ENCODE data around the gene B4GALT3. TPM values are rescaled to one million over a fixed set of nuclear protein-coding genes. Genes with fewer than 3 reads are reported as not detected.

Gene B4GALT3
- total RNA-seq: 10 to 100 TPM; 38.2 to 68.7 TPM

DNA sequence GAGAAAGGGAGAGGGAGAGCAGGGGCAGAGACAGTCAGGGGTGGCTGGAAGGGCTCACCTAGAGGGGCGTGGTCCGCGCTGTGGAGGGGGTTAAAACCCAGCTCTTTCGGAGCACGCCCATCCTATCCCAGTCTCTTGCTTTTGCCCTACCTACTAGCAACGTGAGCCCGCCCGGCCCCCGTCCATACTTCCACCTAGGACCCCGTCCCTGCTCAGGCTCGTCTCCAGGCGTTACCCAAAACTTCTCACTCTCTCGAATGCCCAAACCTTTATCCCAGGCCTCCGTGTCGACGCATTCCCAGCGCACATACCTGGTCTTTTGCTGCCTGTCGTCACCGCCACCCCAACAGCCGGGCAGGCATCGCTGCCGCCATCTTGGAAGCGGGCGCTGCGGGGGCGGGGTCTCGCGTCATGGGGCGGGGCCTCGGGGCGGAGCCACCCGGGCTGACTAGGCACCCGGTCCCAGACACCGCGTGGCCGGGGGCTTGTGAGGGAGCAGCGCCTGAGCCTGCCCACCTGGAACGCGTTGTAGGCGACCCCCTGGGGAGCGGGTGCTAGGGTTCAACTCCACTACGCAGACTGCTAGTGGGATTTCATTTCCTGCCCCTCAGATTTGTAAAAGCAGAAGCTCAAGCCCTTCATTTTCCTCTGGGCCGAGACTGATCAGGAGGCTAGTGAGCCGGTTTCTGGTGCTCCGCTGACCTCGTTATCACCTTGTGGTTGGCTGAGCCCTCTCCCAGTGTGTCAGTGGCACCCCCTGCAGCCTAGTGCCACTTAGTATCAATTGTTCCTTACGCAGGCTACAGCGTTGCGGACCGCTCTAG lies at the start of gene B4GALT3:
Gene B4GALT3 (minus strand): TSS at position 396 of the 824 bp plus-strand sequence. CDS start 1,447 bp downstream, outside the sequence.
- WGBS: 3% methylated on average over 28 of the region's 50 CpGs
- DNase-seq (ENCODE audit: low spot score): peak; percentile 84
- Histone ChIP-seq H3K4me3 (peak within 1 kb of the TSS; percentile 75 to 77), H3K36me3 (no peaks in the 10 kb centered on the region), H3K27ac (peak within 1 kb of the TSS; percentile 84 to 87), H3K9me3 (no peaks in the 10 kb centered on the region), H3K4me1 (replicated peaks) (no peaks in the 10 kb centered on the region), H3K27me3 (replicated peaks; ENCODE audit: insufficient read depth) (no peaks in the 10 kb centered on the region)
- intact Hi-C loops (cut with DNase I): no loop called here
- peak; percentile 70 for TF ChIP-seq POLR2A (IDR thresholded peaks at IDR 0.05)
- TF ChIP-seq POLR2AphosphoS5 (IDR thresholded peaks at IDR 0.05): peak; percentile 89
- TF ChIP-seq, protein P1, sequence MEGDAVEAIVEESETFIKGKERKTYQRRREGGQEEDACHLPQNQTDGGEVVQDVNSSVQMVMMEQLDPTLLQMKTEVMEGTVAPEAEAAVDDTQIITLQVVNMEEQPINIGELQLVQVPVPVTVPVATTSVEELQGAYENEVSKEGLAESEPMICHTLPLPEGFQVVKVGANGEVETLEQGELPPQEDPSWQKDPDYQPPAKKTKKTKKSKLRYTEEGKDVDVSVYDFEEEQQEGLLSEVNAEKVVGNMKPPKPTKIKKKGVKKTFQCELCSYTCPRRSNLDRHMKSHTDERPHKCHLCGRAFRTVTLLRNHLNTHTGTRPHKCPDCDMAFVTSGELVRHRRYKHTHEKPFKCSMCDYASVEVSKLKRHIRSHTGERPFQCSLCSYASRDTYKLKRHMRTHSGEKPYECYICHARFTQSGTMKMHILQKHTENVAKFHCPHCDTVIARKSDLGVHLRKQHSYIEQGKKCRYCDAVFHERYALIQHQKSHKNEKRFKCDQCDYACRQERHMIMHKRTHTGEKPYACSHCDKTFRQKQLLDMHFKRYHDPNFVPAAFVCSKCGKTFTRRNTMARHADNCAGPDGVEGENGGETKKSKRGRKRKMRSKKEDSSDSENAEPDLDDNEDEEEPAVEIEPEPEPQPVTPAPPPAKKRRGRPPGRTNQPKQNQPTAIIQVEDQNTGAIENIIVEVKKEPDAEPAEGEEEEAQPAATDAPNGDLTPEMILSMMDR (IDR thresholded peaks at IDR 0.05): no peak

DNA sequence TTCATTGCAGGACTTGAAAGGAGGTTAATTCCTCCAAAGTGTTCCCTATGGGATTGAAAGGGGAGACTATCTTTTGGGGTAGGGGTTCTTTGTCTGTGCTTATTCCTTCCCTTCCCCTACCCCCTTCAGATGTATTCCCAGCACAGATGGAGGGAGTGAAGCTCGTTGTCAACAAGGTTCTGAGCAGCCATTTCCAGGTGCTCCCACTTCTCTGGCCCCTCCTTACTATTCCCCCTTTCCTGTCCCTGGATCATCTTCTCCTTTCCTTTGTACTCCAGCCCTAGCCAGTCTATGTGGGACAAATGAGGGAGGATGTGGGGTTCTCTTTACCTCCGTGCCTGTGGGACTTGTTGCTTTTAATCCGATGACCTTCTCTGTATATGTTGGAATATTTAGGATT lies 49.5 kb upstream of the B4GALT3 start:
- Histone ChIP-seq H3K36me3 (peaks cover 0 to 3% of the 10 kb centered on the region in 2 donors), H3K27ac (no peak overlapping the region), H3K4me1 (replicated peaks) (peaks cover 4% of the 10 kb centered on the region), H3K9me3 (no peaks in the 10 kb centered on the region), H3K27me3 (replicated peaks; ENCODE audit: insufficient read depth) (no peaks in the 10 kb centered on the region), H3K4me3 (peak overlapping the region in 1 of 2 donors; percentile 57)
- TF ChIP-seq POLR2A (IDR thresholded peaks at IDR 0.05) (no peak), POLR2AphosphoS5 (IDR thresholded peaks at IDR 0.05) (no peak)
- TF ChIP-seq, protein P1 (IDR thresholded peaks at IDR 0.05): no peak
- WGBS: 59% methylated on average over 3 of the region's 3 CpGs
- intact Hi-C loops (cut with DNase I): loop anchor here (2.0 to 5.0 kb wide), 2 partner anchors 141 to 156 kb away; partner anchors contain the start of gene CFAP126
- DNase-seq (ENCODE audit: low spot score): no peak

GRCh38 chr1:161226320-161226711 lies 49.0 kb upstream of the B4GALT3 start:
- H3K4me3 ChIP-seq: peak overlapping the region; percentile 57 to 58
- peaks cover 0 to 3% of the 10 kb centered on the region in 2 donors for H3K36me3 ChIP-seq
- H3K27me3 ChIP-seq (replicated peaks; ENCODE audit: insufficient read depth): no peaks in the 10 kb centered on the region
- WGBS: 7% methylated on average over 15 of the region's 15 CpGs
- TF ChIP-seq POLR2A (IDR thresholded peaks at IDR 0.05): no peak
- no peak for TF ChIP-seq POLR2AphosphoS5 (IDR thresholded peaks at IDR 0.05)
- peaks cover 4% of the 10 kb centered on the region for H3K4me1 ChIP-seq (replicated peaks)
- H3K27ac ChIP-seq: peak overlapping the region; percentile 58 to 67
- no peak for DNase-seq (ENCODE audit: low spot score)
- intact Hi-C loops (cut with DNase I): loop anchor here (2.0 to 5.0 kb wide), 2 partner anchors 141 to 156 kb away; partner anchors contain the start of gene CFAP126
- no peaks in the 10 kb centered on the region for H3K9me3 ChIP-seq

DNA sequence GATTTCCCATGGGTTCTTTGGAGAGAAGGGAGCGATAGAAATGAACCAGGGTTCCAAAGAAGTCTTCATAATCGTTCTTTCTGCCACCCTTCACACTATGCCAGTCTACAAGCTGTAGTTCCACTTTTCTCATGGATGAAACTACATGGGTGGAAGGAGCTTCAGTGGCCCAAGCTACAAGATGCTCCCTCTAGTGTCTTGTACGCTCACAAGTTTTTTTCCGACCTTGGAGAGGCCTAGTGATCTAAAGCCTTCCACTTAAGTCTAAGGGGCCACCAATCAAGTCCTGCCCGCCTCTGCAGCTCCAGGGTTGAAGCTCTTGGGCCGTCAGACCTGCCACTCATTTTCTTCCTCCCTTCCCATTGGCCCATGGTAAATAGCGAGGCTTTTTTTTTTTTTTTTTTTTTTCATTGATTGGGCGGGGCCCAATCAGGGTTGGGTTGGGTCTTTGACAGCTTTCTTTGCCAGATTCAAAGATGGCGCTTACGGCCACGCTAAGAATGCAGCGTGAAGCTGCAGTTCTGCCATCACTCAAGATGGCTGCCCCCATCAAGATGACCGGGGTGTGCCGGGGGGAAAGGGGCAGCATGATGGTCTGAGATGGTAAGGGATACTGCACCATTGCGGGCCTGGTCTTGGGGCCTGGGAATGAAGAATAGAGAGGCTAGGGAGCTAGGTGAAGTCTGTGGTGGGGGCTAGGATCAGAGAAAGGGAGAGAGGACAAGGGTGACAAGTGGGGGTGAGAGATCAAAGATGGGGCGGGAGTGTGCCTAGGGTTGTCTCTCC lies 48.4 kb upstream of the B4GALT3 start, which contains the start of gene TOMM40L:
Gene TOMM40L (plus strand): TSS at position 527 of the 786 bp plus-strand sequence. CDS start 430 bp downstream, outside the sequence.
- peaks cover 4% of the 10 kb centered on the region for H3K4me1 ChIP-seq (replicated peaks)
- peak within 1 kb of the TSS; percentile 58 to 67 for H3K27ac ChIP-seq

More for the DNA sequence above, 48.4 kb upstream of the B4GALT3 start, which contains the start of gene TOMM40L:
- H3K9me3 ChIP-seq: no peaks in the 10 kb centered on the region
- intact Hi-C loops (cut with DNase I): loop anchor here (2.0 to 5.0 kb wide), 2 partner anchors 142 to 157 kb away; partner anchors contain the start of gene CFAP126
- H3K36me3 ChIP-seq: peaks cover 0 to 3% of the 10 kb centered on the region in 2 donors
- TF ChIP-seq POLR2AphosphoS5 (IDR thresholded peaks at IDR 0.05): peak; percentile 87
- peak; percentile 14 for TF ChIP-seq POLR2A (IDR thresholded peaks at IDR 0.05)
- TF ChIP-seq, protein P1 (IDR thresholded peaks at IDR 0.05): peak in 3 of 4 experiments; percentile 31 to 49 (median 47)
- peak; percentile 85 for DNase-seq (ENCODE audit: low spot score)
- no peaks in the 10 kb centered on the region for H3K27me3 ChIP-seq (replicated peaks; ENCODE audit: insufficient read depth)
- H3K4me3 ChIP-seq: peak within 1 kb of the TSS; percentile 57 to 58
- WGBS: 11% methylated on average over 16 of the region's 16 CpGs

Data from prostate gland (tissue), 2 donors.